ENCODE data around the gene BASP1.
"Not testable (repeated sequence)": the region's sequence is repeated elsewhere in the genome, so short reads cannot be mapped to it uniquely, and the experiment has no call there.

The BASP1 gene

GRCh38 chr5:17217493-17218352, at the start of gene BASP1:
Gene BASP1, plus strand, starts transcription at chr5:17217631. Its CDS starts 57,586 bp downstream, at chr5:17275217.
- peak; percentile 47 for DNase-seq

- DNase-seq = no peak
Measured at GRCh38 chr5:17169507-17169906, 47.9 kb upstream of the BASP1 start.

- DNase-seq = no peak
Measured at GRCh38 chr5:17172791-17173190, 44.6 kb upstream of the BASP1 start.

GRCh38 chr5:17174965-17175364, 42.5 kb upstream of the BASP1 start:
- DNase-seq = no peak

- no peak for DNase-seq
Measured at GRCh38 chr5:17177501-17178372, 39.7 kb upstream of the BASP1 start.

- no peak for DNase-seq
Measured at GRCh38 chr5:17178373-17178675, 39.1 kb upstream of the BASP1 start.

- no peak for DNase-seq
Measured at GRCh38 chr5:17180330-17180843, 37.0 kb upstream of the BASP1 start.

GRCh38 chr5:17180864-17181723, 36.3 kb upstream of the BASP1 start:
- no peak for DNase-seq

GRCh38 chr5:17182494-17182893, 34.9 kb upstream of the BASP1 start:
- DNase-seq = no peak

- DNase-seq = no peak
Measured at GRCh38 chr5:17182981-17183380, 34.5 kb upstream of the BASP1 start.

- DNase-seq = no peak
Measured at GRCh38 chr5:17183831-17184230, 33.6 kb upstream of the BASP1 start.

- no peak for DNase-seq
Measured at GRCh38 chr5:17184588-17184987, 32.8 kb upstream of the BASP1 start.

- DNase-seq = no peak
Measured at GRCh38 chr5:17185349-17185748, 32.1 kb upstream of the BASP1 start.

GRCh38 chr5:17185773-17186172, 31.7 kb upstream of the BASP1 start:
- DNase-seq = no peak

- DNase-seq = no peak
Measured at GRCh38 chr5:17186256-17186655, 31.2 kb upstream of the BASP1 start.

- no peak for DNase-seq
Measured at GRCh38 chr5:17187011-17187785, 30.2 kb upstream of the BASP1 start.

GRCh38 chr5:17187786-17188170, 29.7 kb upstream of the BASP1 start:
- DNase-seq = no peak

GRCh38 chr5:17189381-17190036, 27.9 kb upstream of the BASP1 start:
- peak; percentile 78 for DNase-seq

- DNase-seq = peak; percentile 49
Measured at GRCh38 chr5:17190242-17190778, 27.1 kb upstream of the BASP1 start.

GRCh38 chr5:17190799-17191391, 26.5 kb upstream of the BASP1 start:
- no peak for DNase-seq

GRCh38 chr5:17191574-17191973, 25.9 kb upstream of the BASP1 start:
- not testable (repeated sequence) for DNase-seq

Data from midbrain (tissue), 1 donor.